Measurements from ENCODE around the gene CR1L. TPM values are rescaled to one million over a fixed set of nuclear protein-coding genes. Genes with fewer than 3 reads are reported as not detected.
A peak's percentile ranks its signal among the peaks of the same experiment; 100 is the strongest.

Gene CR1L
- total and polyA plus RNA-seq, 9 of the 15 experiments (the other 6 are each of a cell fraction or from before 2014, with no cell fraction given): 10.1 to 74.8 (median 34.3) TPM

DNA sequence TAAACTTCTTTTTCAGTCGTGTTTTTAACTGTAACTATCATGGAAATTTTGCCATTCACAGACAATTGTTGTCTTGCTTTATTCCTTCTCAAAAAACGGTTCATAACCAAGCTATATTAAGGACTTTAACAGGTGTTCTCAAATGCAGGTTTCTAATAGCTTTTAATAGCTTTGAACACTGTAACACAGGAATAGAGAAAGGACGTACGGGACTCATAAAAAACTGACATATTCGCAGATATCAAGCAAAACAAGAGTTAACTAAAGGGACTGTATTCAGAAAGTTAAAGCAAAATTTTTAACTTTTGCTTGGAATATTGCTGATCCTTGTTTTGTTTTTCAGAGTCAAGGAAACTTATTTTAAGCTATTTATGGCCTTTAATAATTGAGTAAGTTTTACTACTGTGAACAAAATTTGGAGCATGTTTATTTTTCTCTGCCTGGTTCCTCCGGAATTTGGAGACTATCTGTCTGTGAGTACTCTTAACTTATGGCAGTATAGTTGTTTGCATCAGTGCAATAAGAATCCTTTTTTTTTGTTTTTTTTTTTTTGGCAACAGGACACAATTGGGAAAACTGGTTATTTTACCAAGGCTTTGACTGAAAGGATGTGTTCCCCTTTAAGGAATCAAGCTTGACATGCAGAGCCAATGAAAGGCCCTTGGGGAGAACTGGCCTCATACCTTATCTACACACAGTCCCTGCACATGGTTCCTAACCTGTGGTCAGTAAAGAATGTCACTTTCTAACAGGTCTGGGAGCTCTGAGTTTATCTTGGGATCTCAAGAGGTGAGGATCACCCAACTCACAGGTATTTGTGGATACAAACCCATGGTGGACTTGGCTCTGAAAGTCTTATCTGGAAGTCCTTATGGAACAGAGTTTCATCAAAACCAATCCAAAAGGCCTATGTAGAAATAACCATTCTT is 101.2 kb downstream of the CR1L start (continued):
- no peak for TF ChIP-seq MEF2A (IDR thresholded peaks at IDR 0.05; ENCODE audit: control insufficient read depth, low read depth, low read length)
- TF ChIP-seq NFE2L1 (tag; IDR thresholded peaks at IDR 0.05; ENCODE audit: borderline replicate concordance, low read depth): no peak
- no peak for TF ChIP-seq SP2 (IDR thresholded peaks at IDR 0.05; ENCODE audit: extremely low read depth, low read depth, low read length, poor library complexity, severe bottlenecking)
- no peak for TF ChIP-seq EWSR1 (IDR thresholded peaks at IDR 0.05; ENCODE audit: borderline replicate concordance, low read depth, partially characterized antibody)
- TF ChIP-seq ZNF165 (CRISPR knock-in tag; IDR thresholded peaks at IDR 0.05; ENCODE audit: borderline replicate concordance): no peak
- no peak for TF ChIP-seq HDAC8 (tag; IDR thresholded peaks at IDR 0.05)
- no peak for TF ChIP-seq ZBTB1 (CRISPR knock-in tag; IDR thresholded peaks at IDR 0.05; ENCODE audit: borderline replicate concordance, low read depth)
- no peak for TF ChIP-seq HNRNPH1 (optimal IDR thresholded peaks at IDR 0.05; ENCODE audit: low read depth, low read length)
- TF ChIP-seq PPARD (CRISPR knock-in tag; IDR thresholded peaks at IDR 0.05): no peak
- TF ChIP-seq MAX (CRISPR knock-in tag; IDR thresholded peaks at IDR 0.05): no peak
- 0 out of 2 replicates have a peak, but pooled peaks have one; percentile 61 for TF ChIP-seq ZKSCAN8 (CRISPR knock-in tag; IDR thresholded peaks at IDR 0.05)
- TF ChIP-seq LCOR (CRISPR knock-in tag; IDR thresholded peaks at IDR 0.05): peak; percentile 51
- no peak for TF ChIP-seq FUS (optimal IDR thresholded peaks at IDR 0.05; ENCODE audit: low read depth, low read length)
- TF ChIP-seq, protein P1, sequence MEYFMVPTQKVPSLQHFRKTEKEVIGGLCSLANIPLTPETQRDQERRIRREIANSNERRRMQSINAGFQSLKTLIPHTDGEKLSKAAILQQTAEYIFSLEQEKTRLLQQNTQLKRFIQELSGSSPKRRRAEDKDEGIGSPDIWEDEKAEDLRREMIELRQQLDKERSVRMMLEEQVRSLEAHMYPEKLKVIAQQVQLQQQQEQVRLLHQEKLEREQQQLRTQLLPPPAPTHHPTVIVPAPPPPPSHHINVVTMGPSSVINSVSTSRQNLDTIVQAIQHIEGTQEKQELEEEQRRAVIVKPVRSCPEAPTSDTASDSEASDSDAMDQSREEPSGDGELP (CRISPR knock-in tag; IDR thresholded peaks at IDR 0.05; ENCODE audit: borderline replicate concordance): no peak
- no peak for TF ChIP-seq SAP30 (IDR thresholded peaks at IDR 0.05; ENCODE audit: borderline replicate concordance, insufficient read depth, low read depth, low read length, poor library complexity, severe bottlenecking)
- peak; percentile 88 for TF ChIP-seq ARID1B (IDR thresholded peaks at IDR 0.05)
- no peak for TF ChIP-seq HNRNPUL1 (IDR thresholded peaks at IDR 0.05; ENCODE audit: low read length)
- no peak for TF ChIP-seq CCAR2 (IDR thresholded peaks at IDR 0.05; ENCODE audit: low read depth, low read length)
- TF ChIP-seq SUPT5H (IDR thresholded peaks at IDR 0.05): no peak
- no peak for TF ChIP-seq ZNF3 (CRISPR knock-in tag; IDR thresholded peaks at IDR 0.05)
- TF ChIP-seq ELK3 (CRISPR knock-in tag; IDR thresholded peaks at IDR 0.05): no peak
- TF ChIP-seq RBM17 (IDR thresholded peaks at IDR 0.05; ENCODE audit: borderline replicate concordance, low read depth, low read length): no peak
- TF ChIP-seq XRCC3 (IDR thresholded peaks at IDR 0.05): no peak
- TF ChIP-seq IRF2 (CRISPR knock-in tag; IDR thresholded peaks at IDR 0.05): no peak
- TF ChIP-seq ZC3H4 (CRISPR knock-in tag; IDR thresholded peaks at IDR 0.05; ENCODE audit: borderline replicate concordance): no peak
- no peak; the same call in 1 of the 2 replicates for TF ChIP-seq NCOA1 (IDR thresholded peaks at IDR 0.05; ENCODE audit: low read depth)
- no peak for TF ChIP-seq TGIF2 (CRISPR knock-in tag; IDR thresholded peaks at IDR 0.05)

Measured in K562 (cell line).